HepG2 (cell line): ENCODE results near the gene NUP93. TPM values are rescaled to one million over a fixed set of nuclear protein-coding genes. Genes with fewer than 3 reads are reported as not detected.

ENCODE experiments used
- CCDC6 ChIP-seq: sonication (generic); formaldehyde crosslinking; IDR thresholded peaks from 2 replicates; pipeline ENCODE4 v1.8.1; 2022; ENCODE audit warnings: mild to moderate bottlenecking, missing genetic modification reagents, moderate library complexity
- FOXK2 ChIP-seq: fragments of 450-650 bp; IDR thresholded peaks from 2 replicates; pipeline ENCODE4 v1.6.1; 2016
- FOXO1 ChIP-seq: sonication (generic); formaldehyde crosslinking; IDR thresholded peaks from 2 replicates; pipeline ENCODE4 v1.4.0; 2020; ENCODE audit warnings: missing genetic modification reagents
- KLF16 ChIP-seq, 2 experiments: sonication (generic) in 1 of 2; formaldehyde crosslinking in 1 of 2; IDR thresholded peaks; 2 replicates each; pipeline versions ENCODE4 v1.6.1 to v1.8.0; 2016 to 2023; ENCODE audit warnings: missing genetic modification reagents in 2 of 2, missing compliant biosample characterization in 1 of 2
- MTF2 ChIP-seq: sonication (generic); formaldehyde crosslinking; IDR thresholded peaks from 2 replicates; pipeline ENCODE4 v1.5.0; 2020; ENCODE audit warnings: missing genetic modification reagents, borderline replicate concordance
- NFE2L1 ChIP-seq: sonication (generic); formaldehyde crosslinking; IDR thresholded peaks from 2 replicates; pipeline ENCODE4 v1.4.0; 2020; ENCODE audit warnings: missing genetic modification reagents, mild to moderate bottlenecking, borderline replicate concordance
- NFIB ChIP-seq: sonication (generic); formaldehyde crosslinking; IDR thresholded peaks from 2 replicates; pipeline ENCODE4 v1.9.0; 2021; ENCODE audit warnings: missing genetic modification reagents, mild to moderate bottlenecking, borderline replicate concordance
- NR3C1 ChIP-seq: sonication (generic); formaldehyde crosslinking; IDR thresholded peaks from 2 replicates; pipeline ENCODE4 v1.4.0; 2020; ENCODE audit warnings: missing genetic modification reagents
- RCOR2 ChIP-seq: IDR thresholded peaks from 2 replicates; pipeline ENCODE4 v1.6.1; 2016; ENCODE audit warnings: missing biosample characterization, missing genetic modification reagents
- RFX5 ChIP-seq: IDR thresholded peaks from 2 replicates; pipeline ENCODE4 v1.6.1; 2011; ENCODE audit warnings: low read depth, low read length, improper control_type of control experiment
- SNAPC2 ChIP-seq: sonication (generic); formaldehyde crosslinking; IDR thresholded peaks from 2 replicates; pipeline ENCODE4 v1.8.1; 2022; ENCODE audit warnings: mild to moderate bottlenecking, missing genetic modification reagents
- TGIF2 ChIP-seq: IDR thresholded peaks from 2 replicates; pipeline ENCODE4 v1.6.1; 2016; ENCODE audit warnings: control low read depth, missing compliant biosample characterization
- YY1 ChIP-seq: IDR thresholded peaks from 2 replicates; pipeline ENCODE4 v1.6.1; 2011; ENCODE audit warnings: low read length, low read depth, moderate library complexity, mild to moderate bottlenecking; ENCODE audit not compliant: insufficient read depth, insufficient replicate concordance
- ZBTB4 ChIP-seq: sonication (generic); formaldehyde crosslinking; IDR thresholded peaks from 2 replicates; pipeline ENCODE4 v1.4.0; 2020; ENCODE audit warnings: missing genetic modification reagents, mild to moderate bottlenecking, borderline replicate concordance
- ZFP36 ChIP-seq: fragments of 150-350 bp; IDR thresholded peaks from 2 replicates; pipeline ENCODE4 v1.6.1; 2018; ENCODE audit warnings: borderline replicate concordance, low read length, low read depth; ENCODE audit not compliant: partially characterized antibody
- ZKSCAN8 ChIP-seq: IDR thresholded peaks from 2 replicates; pipeline ENCODE4 v1.6.1; 2016; ENCODE audit warnings: borderline replicate concordance, missing genetic modification reagents, missing compliant biosample characterization
- ZNF224 ChIP-seq: sonication (generic); formaldehyde crosslinking; IDR thresholded peaks from 2 replicates; pipeline ENCODE4 v1.5.0; 2020; ENCODE audit warnings: mild to moderate bottlenecking, missing genetic modification reagents
- ZNF234 ChIP-seq: sonication (generic); formaldehyde crosslinking; conservative IDR thresholded peaks from 2 replicates; pipeline ENCODE4 v1.5.1; 2020; ENCODE audit warnings: mild to moderate bottlenecking, missing genetic modification reagents
- ZNF260 ChIP-seq: sonication (generic); formaldehyde crosslinking; IDR thresholded peaks from 2 replicates; pipeline ENCODE4 v1.4.0; 2020; ENCODE audit warnings: missing genetic modification reagents, low read depth, mild to moderate bottlenecking, borderline replicate concordance
- ZNF263 ChIP-seq: sonication (generic); formaldehyde crosslinking; IDR thresholded peaks from 2 replicates; pipeline ENCODE4 v1.4.0; 2020; ENCODE audit warnings: missing genetic modification reagents
- ZNF264 ChIP-seq: sonication (generic); formaldehyde crosslinking; IDR thresholded peaks from 2 replicates; pipeline ENCODE4 v1.4.0; 2020; ENCODE audit warnings: missing genetic modification reagents
- ZNF3 ChIP-seq: IDR thresholded peaks from 2 replicates; pipeline ENCODE4 v1.7.0; 2017; ENCODE audit warnings: inconsistent platforms
- ZNF468 ChIP-seq: sonication (generic); formaldehyde crosslinking; IDR thresholded peaks from 2 replicates; pipeline ENCODE4 v1.8.0; 2022; ENCODE audit warnings: mild to moderate bottlenecking, moderate library complexity, missing genetic modification reagents
- ZNF513 ChIP-seq: sonication (generic); formaldehyde crosslinking; conservative IDR thresholded peaks from 2 replicates; pipeline ENCODE4 v1.5.0; 2020; ENCODE audit warnings: missing genetic modification reagents
- ZNF552 ChIP-seq: sonication (generic); formaldehyde crosslinking; IDR thresholded peaks from 2 replicates; pipeline ENCODE4 v1.9.0; 2022; ENCODE audit warnings: missing genetic modification reagents, mild to moderate bottlenecking, borderline replicate concordance
- polyA plus RNA-seq, 8 experiments: library from polyadenylated mRNA; depleted of rRNA in 3 of 8; stranded (reverse) in 7 of 8; unstranded in 1 of 8; fragments of >200 nt; fragmentation: Illumina TruSeq in 4 of 8; extraction: Trizol in 4 of 8; gene quantifications; 2 replicates each; pipeline versions ENCODE4 v1.2.1 to v1.2.3, GENCODE V29; 2011 to 2016; ENCODE audit warnings: low read depth in 4 of 8, missing spikeins in 1 of 8, mixed read lengths in 1 of 8; ENCODE audit not compliant: insufficient read depth in 1 of 8
- total RNA-seq, 5 experiments: library from RNA; depleted of rRNA; stranded (reverse); fragments of >200 nt; fragmentation: Illumina TruSeq; extraction: Trizol; gene quantifications; 2 replicates each; pipeline ENCODE4 v1.2.3, GENCODE V29; 2016; ENCODE audit warnings: low read depth in 1 of 5

Gene NUP93
- total and polyA plus RNA-seq, 2 of the 13 experiments (the other 11 are each of a cell fraction or from before 2014, with no cell fraction given) = 58.5 to 140 TPM

GRCh38 chr16:56682703-56683397 is 47.1 kb upstream of the NUP93 start (continued):
- TF ChIP-seq ZNF3 (CRISPR knock-in tag) (no peak), ZNF263 (CRISPR knock-in tag) (no peak), CCDC6 (CRISPR knock-in tag) (no peak), NFIB (CRISPR knock-in tag) (no peak), KLF16 (CRISPR knock-in tag; IDR thresholded peaks at IDR 0.05) (no peak), NFE2L1 (CRISPR knock-in tag) (peak; percentile 6; the same call in 1 of the 2 replicates), FOXK2 (no peak), ZNF552 (CRISPR knock-in tag) (no peak), NR3C1 (no peak), ZKSCAN8 (no peak), ZNF513 (CRISPR knock-in tag) (no peak), ZBTB4 (CRISPR knock-in tag) (0 out of 2 replicates have a peak, but pooled peaks have one; percentile 32), ZNF224 (CRISPR knock-in tag) (0 out of 2 replicates have a peak, but pooled peaks have one; percentile 46), RFX5 (no peak), ZNF264 (CRISPR knock-in tag) (no peak), SNAPC2 (CRISPR knock-in tag) (0 out of 2 replicates have a peak, but pooled peaks have one; percentile 8), TGIF2 (CRISPR knock-in tag) (no peak), MTF2 (CRISPR knock-in tag) (no peak), ZNF468 (CRISPR knock-in tag) (no peak), ZFP36 (no peak), ZNF234 (CRISPR knock-in tag) (no peak), ZNF260 (CRISPR knock-in tag) (no peak), RCOR2 (CRISPR knock-in tag) (no peak), FOXO1 (CRISPR knock-in tag) (no peak), YY1 (no peak)
